ENCODE measurements around the gene RHEBL1. TPM values are rescaled to one million over a fixed set of nuclear protein-coding genes. Genes with fewer than 3 reads are reported as not detected.

RHEBL1 gene
- total RNA-seq, 4 donors from 2014 or later, result 1.1 to 3.6 (median 1.6) TPM

DNA sequence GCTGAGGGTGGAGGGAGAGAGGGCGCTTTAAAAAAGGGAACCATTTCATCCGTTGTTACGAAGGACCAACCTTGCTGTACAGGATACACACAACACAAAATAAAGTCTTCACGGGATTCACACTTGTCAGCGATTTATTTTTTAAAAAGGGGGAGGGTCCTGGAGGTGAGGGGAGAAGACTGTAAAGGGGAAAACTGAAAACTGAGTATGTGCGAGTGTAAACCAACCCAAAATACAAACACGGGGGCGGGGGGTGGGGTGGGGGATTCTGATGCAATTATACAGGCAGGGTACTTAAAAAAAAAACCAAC lies 50.7 kb downstream of the RHEBL1 start:
- DNase-seq (ENCODE audit: low spot score in 2 of 2), result no peak
- TF ChIP-seq POLR2A (IDR thresholded peaks at IDR 0.05) (no peak), EP300 (IDR thresholded peaks at IDR 0.05) (no peak), POLR2AphosphoS5 (IDR thresholded peaks at IDR 0.05) (no peak)
- TF ChIP-seq, protein P1, sequence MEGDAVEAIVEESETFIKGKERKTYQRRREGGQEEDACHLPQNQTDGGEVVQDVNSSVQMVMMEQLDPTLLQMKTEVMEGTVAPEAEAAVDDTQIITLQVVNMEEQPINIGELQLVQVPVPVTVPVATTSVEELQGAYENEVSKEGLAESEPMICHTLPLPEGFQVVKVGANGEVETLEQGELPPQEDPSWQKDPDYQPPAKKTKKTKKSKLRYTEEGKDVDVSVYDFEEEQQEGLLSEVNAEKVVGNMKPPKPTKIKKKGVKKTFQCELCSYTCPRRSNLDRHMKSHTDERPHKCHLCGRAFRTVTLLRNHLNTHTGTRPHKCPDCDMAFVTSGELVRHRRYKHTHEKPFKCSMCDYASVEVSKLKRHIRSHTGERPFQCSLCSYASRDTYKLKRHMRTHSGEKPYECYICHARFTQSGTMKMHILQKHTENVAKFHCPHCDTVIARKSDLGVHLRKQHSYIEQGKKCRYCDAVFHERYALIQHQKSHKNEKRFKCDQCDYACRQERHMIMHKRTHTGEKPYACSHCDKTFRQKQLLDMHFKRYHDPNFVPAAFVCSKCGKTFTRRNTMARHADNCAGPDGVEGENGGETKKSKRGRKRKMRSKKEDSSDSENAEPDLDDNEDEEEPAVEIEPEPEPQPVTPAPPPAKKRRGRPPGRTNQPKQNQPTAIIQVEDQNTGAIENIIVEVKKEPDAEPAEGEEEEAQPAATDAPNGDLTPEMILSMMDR (IDR thresholded peaks at IDR 0.05), result no peak
- Histone ChIP-seq H3K27ac (peak overlapping the region; percentile 92), H3K4me1 (peaks cover 33% of the 10 kb centered on the region), H3K4me3 (peak overlapping the region; percentile 89), H3K27me3 (no peaks in the 10 kb centered on the region), H3K9me3 (no peaks in the 10 kb centered on the region), H3K36me3 (peaks cover 36% of the 10 kb centered on the region)
- 5% methylated on average over 8 of the region's 8 CpGs for WGBS

DNA sequence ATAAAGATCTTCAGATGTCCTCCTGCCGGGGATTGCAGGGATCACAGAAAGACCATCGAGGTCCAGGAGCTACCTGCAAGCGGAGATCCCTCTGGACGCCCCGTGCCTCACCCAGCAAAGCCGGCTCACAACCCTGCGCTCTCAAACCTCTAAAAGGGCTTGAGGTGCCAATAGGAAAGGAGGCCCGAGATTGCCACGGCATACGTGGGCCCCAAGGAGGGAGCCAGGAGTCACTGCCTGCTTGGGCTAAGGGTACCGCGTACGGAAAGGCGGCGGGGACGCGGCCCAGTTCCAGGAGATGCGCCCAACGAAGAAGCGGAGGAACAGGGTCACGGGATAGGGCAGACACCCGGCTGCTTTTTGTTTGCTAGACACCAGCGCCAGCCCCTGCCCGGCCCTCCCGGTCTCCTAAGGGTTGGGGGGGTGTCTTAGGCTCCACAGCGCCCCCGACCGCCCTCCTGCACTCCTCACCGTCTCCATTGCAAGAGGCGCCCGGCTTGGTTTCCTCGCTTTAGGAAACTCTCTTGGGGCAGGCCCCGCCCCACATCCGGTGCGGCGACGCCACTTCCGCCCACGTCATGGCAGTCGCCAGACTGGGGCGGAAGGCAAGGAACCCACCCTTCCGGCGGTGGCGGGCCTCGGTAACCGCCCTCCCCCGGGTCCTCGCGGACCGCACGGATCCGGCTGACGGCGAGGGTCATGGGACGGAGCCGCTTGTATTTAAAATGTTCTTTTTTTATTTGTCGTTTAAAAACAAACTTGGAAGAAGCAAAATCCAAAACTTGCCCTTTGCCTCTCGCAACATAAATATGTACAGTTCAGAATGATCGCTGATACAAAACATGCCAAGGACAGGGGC lies 51.3 kb downstream of the RHEBL1 start, which contains the start of gene PRKAG1:
PRKAG1 (minus strand) TSS at position 516 of the 859 bp plus-strand sequence; CDS start at position 480, 36 bp downstream.
- peak within 1 kb of the TSS; percentile 89 for H3K4me3 ChIP-seq
- H3K4me1 ChIP-seq, result peaks cover 33% of the 10 kb centered on the region
- under 1% methylated on average over 29 of the region's 59 CpGs for WGBS
- H3K36me3 ChIP-seq, result peaks cover 30% of the 10 kb centered on the region
- DNase-seq (ENCODE audit: low spot score in 2 of 2), result peak; percentile 98
- no peaks in the 10 kb centered on the region for H3K9me3 ChIP-seq
- TF ChIP-seq POLR2AphosphoS5 (IDR thresholded peaks at IDR 0.05) (peak; percentile 80 to 88 (median 88)), EP300 (IDR thresholded peaks at IDR 0.05) (peak; percentile 13), POLR2A (IDR thresholded peaks at IDR 0.05) (peak; percentile 58 to 90)
- TF ChIP-seq, protein P1 (IDR thresholded peaks at IDR 0.05), result peak in 1 of 2 donors; percentile 58
- no peaks in the 10 kb centered on the region for H3K27me3 ChIP-seq
- H3K27ac ChIP-seq, result peak within 1 kb of the TSS; percentile 92

DNA sequence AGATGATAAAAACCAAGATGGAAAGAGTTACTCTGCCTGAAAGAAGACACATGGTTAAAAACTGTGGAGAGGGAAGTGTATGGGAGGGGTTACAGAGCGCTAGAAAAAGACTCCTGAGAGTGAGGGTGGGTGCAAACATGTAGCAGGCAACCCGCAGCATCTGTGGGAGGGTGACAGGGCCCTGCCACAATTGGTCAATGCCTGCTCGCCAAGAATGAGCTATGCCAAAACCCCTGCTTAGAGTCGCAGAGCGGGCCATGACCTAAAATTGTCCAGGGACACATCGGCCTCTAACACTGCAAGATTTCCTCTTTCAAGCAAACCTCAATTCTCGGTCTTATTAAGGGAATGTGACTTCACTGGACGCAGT lies 51.9 kb downstream of the RHEBL1 start:
- peaks cover 27% of the 10 kb centered on the region for H3K36me3 ChIP-seq
- H3K27ac ChIP-seq, result peak overlapping the region; percentile 92
- TF ChIP-seq POLR2A (IDR thresholded peaks at IDR 0.05) (no peak), POLR2AphosphoS5 (IDR thresholded peaks at IDR 0.05) (no peak), EP300 (IDR thresholded peaks at IDR 0.05) (no peak)
- TF ChIP-seq, protein P1 (IDR thresholded peaks at IDR 0.05), result no peak
- 0% methylated on average over 8 of the region's 8 CpGs for WGBS
- peak overlapping the region; percentile 89 for H3K4me3 ChIP-seq
- H3K27me3 ChIP-seq, result no peaks in the 10 kb centered on the region
- peak in 1 of 2 donors; percentile 69 for DNase-seq (ENCODE audit: low spot score in 2 of 2)
- H3K9me3 ChIP-seq, result no peaks in the 10 kb centered on the region
- peaks cover 33% of the 10 kb centered on the region for H3K4me1 ChIP-seq

DNA sequence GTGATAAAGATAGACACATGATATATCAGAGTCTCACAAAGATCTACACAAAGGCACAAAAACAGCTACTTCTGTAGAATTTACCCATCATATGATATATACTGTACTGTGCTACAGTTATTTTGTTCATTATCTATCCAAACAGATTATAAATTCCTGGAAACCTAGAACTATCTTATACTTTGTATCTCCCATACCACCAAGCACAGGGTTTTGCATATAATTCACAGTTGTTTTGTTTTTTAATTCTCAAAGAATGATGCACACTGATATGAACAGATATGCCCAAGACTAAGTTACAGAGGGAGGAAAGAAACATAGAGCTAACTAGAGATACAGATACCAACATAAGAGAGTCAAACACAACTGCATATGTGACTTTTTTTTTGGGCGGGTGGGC lies 54.6 kb downstream of the RHEBL1 start:
- Histone ChIP-seq H3K27ac (no peak overlapping the region), H3K27me3 (no peaks in the 10 kb centered on the region), H3K9me3 (no peaks in the 10 kb centered on the region), H3K36me3 (peaks cover 28% of the 10 kb centered on the region), H3K4me3 (no peak overlapping the region), H3K4me1 (peaks cover 32% of the 10 kb centered on the region)
- WGBS, result 92% methylated on average over 1 of the region's 1 CpG
- no peak for DNase-seq (ENCODE audit: low spot score in 2 of 2)
- TF ChIP-seq POLR2A (IDR thresholded peaks at IDR 0.05), result no peak
- TF ChIP-seq EP300 (IDR thresholded peaks at IDR 0.05), result no peak
- TF ChIP-seq, protein P1 (IDR thresholded peaks at IDR 0.05), result no peak
- TF ChIP-seq POLR2AphosphoS5 (IDR thresholded peaks at IDR 0.05), result no peak

Other genes starting within 250 kb of the RHEBL1 start
- gene DDX23, start 217.8 kb downstream of the RHEBL1 start, total RNA-seq, result 100 to 1,000 TPM in 1 of 4 donors, 10 to 100 TPM in 3; 55.0 to 125 (median 62.2) TPM
- 1 to 10 TPM in 1 of 4 donors, under 1 TPM in 2, not detected in 1; 0.40 to 1.1 (median 0.65) TPM for gene RND1, start 204.1 kb downstream of the RHEBL1 start, total RNA-seq
- 10 to 100 TPM in 3 of 4 donors, 1 to 10 TPM in 1; 8.9 to 18.9 (median 15.3) TPM for gene FKBP11, start 144.5 kb downstream of the RHEBL1 start, total RNA-seq
- 10 to 100 TPM; 78.3 to 98.7 (median 87.7) TPM for gene ARF3, start 112.5 kb downstream of the RHEBL1 start, total RNA-seq
- gene WNT10B, start 98.2 kb downstream of the RHEBL1 start, total RNA-seq, result 1 to 10 TPM in 2 of 4 donors, under 1 TPM in 2; 0.64 to 4.3 (median 1.4) TPM
- gene WNT1, start 91.7 kb downstream of the RHEBL1 start, total RNA-seq, result not detected
- under 1 TPM in 3 of 4 donors, not detected in 1; 0.23 to 0.45 (median 0.24) TPM for gene DDN, start 70.6 kb downstream of the RHEBL1 start, total RNA-seq
- 10 to 100 TPM; 40.0 to 61.4 (median 49.6) TPM for gene PRKAG1, start 51.2 kb downstream of the RHEBL1 start, total RNA-seq
- gene KMT2D, start 9.2 kb downstream of the RHEBL1 start, total RNA-seq, result 100 to 1,000 TPM in 2 of 4 donors, 10 to 100 TPM in 2; 88.1 to 121 (median 104) TPM
- under 1 TPM; 0.15 to 0.47 (median 0.42) TPM for gene DHH, start 24.8 kb upstream of the RHEBL1 start, total RNA-seq
- 100 to 1,000 TPM in 1 of 4 donors, 10 to 100 TPM in 3; 25.3 to 152 (median 62.3) TPM for gene LMBR1L, start 40.9 kb upstream of the RHEBL1 start, total RNA-seq
- 100 to 1,000 TPM; 240 to 523 (median 441) TPM for gene TUBA1B, start 61.4 kb upstream of the RHEBL1 start, total RNA-seq
- 100 to 1,000 TPM in 3 of 4 donors, 10 to 100 TPM in 1; 70.0 to 251 (median 181) TPM for gene TUBA1A, start 119.1 kb upstream of the RHEBL1 start, total RNA-seq
- gene TUBA1C, start 195.1 kb upstream of the RHEBL1 start, total RNA-seq, result 100 to 1,000 TPM; 115 to 747 (median 609) TPM
- gene PRPH, start 225.2 kb upstream of the RHEBL1 start, total RNA-seq, result 1 to 10 TPM in 2 of 4 donors, not detected in 2; 1.1 to 1.5 TPM

All from suprapubic skin (tissue), 4 donors.